LNCAP (cell line): ENCODE measurements around the gene BCL2L1.

Source experiments
- CTCF ChIP-seq: fragments of 450-650 bp; IDR thresholded peaks from 2 replicates; pipeline ENCODE4 v1.5.1; 2017; ENCODE audit warnings: mild to moderate bottlenecking

The BCL2L1 gene

GRCh38 chr20:31682352-31682751, 40.3 kb downstream of the BCL2L1 start:
- no peak for TF ChIP-seq CTCF

DNA sequence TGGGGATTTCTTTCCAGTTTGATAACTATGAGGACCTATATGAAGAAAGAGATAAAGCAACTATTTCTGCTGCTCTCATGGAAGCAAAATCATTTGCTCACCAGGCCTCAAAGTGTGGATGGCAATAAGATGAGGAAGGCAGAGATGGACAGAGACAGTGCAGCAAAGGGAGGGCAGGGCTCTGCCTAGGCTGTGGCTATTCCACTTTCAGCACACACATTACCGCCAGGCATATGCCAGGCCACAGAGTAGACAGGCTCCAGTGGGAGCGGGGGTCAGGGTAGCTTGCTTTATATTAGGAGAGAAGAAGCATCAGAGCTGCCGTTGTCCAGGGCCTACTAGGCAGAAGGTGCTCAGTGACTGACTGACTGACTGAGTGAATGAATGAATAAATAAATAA, 40.9 kb downstream of the BCL2L1 start:
- no peak for TF ChIP-seq CTCF

GRCh38 chr20:31681128-31681727, 41.4 kb downstream of the BCL2L1 start:
- no peak for TF ChIP-seq CTCF

- TF ChIP-seq CTCF, result no peak
Measured at GRCh38 chr20:31680286-31681127, 42.2 kb downstream of the BCL2L1 start.

DNA sequence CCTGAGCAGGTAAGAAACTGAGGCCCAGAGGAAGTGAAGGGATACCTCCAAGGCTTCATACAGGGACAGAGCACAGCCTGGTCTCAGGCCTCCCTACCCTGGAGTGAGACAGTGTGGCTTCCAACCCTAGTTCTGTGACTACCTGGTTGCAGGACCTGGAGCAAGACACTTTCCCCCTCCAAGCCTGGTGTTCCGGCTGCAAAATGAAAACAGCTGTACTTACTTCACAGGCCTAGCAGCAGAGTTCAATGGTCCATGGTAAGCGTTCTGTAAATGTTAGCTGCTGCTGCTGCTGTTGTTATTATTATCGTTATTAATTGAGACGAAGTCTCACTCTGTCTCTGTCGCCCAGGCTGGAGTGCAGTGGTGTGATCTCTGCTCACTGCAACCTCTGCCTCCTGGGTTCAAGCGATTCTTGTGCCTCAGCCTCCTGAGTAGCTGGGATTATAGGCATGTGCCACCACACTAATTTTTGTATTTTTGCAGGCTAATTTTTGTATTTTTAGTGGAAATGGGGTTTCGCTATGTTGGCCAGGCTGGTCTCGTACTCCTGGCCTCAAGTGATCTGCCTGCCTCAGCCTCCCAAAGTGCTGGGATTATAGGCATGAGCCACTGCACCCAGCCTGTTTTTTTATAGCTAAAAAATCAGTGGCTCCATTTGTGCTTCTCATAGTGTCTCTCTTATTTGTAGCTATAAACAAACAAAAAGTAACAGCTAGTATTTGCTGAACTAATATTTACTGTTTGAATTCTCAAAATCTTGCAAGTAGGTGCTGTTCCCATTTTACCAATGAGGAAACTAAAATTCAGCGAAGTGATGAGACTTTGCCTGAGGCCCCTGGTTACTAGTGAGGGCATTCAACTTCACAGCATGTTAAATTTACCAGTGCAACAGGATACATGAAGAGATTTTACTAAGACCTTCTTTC, 43.0 kb downstream of the BCL2L1 start:
- no peak for TF ChIP-seq CTCF

DNA sequence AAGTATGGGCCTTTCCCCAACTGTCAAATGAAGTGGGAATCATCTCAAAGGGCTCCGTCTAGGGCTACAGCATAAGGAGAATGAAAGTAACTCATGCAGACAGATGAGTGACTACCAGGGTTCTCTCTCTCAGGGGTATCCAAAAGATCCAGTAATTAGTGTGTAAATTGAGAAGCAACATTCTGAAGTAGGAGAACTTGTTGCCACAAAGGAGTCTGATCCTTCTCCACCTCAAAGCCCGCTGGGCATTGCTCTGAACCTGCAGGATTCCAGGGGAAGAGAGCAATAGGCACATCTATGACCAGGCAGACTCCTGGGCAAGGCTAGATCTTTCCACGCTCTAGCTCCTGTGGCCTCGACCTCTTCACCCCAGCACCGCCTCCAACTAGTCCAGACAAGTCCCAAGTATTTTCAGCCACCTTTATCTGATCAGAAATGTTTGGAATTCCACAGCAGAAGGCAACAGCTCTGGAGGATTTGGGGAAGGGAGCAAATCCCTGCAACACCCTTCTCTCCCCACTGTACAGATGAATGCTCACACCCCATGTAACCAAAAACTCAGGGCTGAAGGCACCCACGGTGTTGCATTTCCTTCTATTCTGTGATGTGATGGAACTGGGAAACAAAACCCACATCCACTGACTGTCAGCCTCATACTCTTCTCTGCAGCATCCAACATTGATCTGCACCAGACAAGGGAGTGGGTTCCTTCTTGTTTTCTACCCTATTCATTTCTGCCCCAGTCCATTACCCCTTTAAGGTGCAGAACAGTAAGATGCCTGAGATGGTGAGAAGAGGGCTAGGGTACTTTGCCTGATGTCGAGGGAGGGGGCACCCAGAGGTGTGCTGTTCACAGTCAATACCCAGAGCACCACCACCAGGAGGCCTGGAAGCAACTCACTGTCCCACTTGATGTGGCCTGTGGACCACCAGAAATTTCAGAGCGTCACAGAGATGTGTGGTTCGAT, 44.0 kb downstream of the BCL2L1 start:
- TF ChIP-seq CTCF, result no peak
